HG03135 (cell line): ENCODE data around the gene SLC16A11.
A peak's percentile ranks its signal among the peaks of the same experiment; 100 is the strongest.
"Not testable (repeated sequence)": the region's sequence is repeated elsewhere in the genome, so short reads cannot be mapped to it uniquely, and the experiment has no call there.

Source experiments
- ATAC-seq: cut with Tn5 transposase; IDR thresholded peaks from one replicate; pipeline ENCODE4 v1.9.1; 2021; ENCODE audit warnings: mild to moderate bottlenecking, moderate library complexity; ENCODE audit not compliant: unreplicated experiment

Gene SLC16A11

GRCh38 chr17:7060165-7060891 lies 16.4 kb upstream of the SLC16A11 start:
- no peak for ATAC-seq

- no peak for ATAC-seq
These were observed 15.0 kb upstream of the SLC16A11 start for GRCh38 chr17:7058831-7059447.

GRCh38 chr17:7056386-7056785 lies 12.5 kb upstream of the SLC16A11 start:
- no peak for ATAC-seq

- ATAC-seq, result not testable (repeated sequence)
These were observed 6.7 kb upstream of the SLC16A11 start for GRCh38 chr17:7050583-7050982.

DNA sequence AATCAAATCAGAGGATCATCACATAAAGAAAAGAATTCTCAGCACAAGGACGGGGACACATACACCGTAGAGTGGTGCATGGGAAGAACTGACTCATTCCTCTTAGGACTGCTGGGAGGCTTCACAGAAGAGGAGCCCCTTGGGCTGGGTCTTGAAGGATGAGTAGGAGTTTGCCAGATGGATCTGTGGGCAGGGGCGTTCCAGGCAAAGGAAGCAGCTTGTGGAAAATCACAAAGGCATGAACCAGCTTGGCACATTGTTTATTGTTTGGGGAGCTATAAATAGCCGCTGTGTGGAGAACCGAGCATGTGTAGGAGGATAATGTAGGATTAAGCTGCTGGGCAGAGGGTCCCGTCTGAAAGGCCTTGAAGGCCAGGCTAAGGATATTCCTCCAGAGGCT lies 5.1 kb upstream of the SLC16A11 start:
- no peak for ATAC-seq

GRCh38 chr17:7047566-7047965 lies 3.7 kb upstream of the SLC16A11 start:
- no peak for ATAC-seq

DNA sequence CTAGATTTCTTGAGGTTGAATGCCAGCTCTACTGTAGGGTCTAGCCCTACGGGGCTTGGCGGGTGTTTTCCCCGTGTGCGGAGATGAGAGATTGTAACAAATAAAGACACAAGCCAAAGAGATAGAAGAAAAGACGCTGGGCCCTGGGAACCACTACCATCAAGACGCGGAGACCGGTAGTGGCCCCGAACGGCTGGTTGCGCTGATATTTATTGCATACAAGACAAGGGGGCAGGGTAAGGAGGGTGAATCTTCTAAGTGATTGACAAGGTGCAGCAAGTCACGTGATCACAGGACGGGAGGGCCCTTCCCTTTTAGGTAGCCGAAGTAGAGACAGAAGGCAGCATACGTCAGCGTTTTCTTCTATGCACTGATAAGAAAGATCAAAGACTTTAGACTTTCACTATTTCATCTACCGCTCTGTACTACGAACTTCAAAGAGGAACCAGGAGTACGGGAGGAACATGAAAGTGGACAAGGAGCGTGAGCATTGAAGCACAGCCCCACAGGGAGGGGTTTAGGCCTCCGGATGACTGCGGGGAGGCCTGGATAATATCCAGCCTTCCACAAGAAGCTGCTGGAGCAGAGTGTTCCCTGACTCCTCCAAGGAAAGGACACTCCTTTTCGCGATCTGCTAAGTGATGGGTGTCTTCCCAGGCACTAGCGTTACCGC lies 3.0 kb upstream of the SLC16A11 start:
- not testable (repeated sequence) for ATAC-seq

DNA sequence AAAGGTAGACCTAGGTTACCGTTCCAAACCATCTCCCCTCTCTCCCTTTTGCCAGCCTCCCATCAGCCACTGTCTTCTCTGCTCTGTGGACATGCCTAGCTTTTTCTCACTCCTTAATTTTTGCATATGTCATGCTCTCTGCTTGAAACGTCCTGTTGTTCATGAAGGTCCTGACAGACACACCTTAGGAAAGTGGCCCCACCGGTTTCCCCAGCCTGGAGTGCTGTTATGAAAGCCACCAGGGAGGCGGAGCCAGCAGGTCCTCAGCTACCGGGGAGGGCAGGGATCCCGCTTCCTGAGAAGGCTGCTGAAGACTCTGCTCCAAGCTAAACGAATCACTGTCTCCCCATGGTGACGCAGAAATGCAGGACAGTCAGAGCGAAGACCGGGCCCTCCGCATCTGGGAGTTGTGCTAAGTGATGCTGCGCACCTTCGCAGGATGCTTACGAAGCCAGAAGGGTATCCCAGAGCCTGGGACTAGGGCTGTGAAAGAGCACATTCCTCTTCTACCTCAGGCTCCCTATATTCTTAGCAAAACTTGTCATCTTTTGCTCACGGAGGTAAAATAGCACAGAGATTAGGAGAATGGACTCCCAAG lies 2.3 kb upstream of the SLC16A11 start:
- ATAC-seq, result no peak

DNA sequence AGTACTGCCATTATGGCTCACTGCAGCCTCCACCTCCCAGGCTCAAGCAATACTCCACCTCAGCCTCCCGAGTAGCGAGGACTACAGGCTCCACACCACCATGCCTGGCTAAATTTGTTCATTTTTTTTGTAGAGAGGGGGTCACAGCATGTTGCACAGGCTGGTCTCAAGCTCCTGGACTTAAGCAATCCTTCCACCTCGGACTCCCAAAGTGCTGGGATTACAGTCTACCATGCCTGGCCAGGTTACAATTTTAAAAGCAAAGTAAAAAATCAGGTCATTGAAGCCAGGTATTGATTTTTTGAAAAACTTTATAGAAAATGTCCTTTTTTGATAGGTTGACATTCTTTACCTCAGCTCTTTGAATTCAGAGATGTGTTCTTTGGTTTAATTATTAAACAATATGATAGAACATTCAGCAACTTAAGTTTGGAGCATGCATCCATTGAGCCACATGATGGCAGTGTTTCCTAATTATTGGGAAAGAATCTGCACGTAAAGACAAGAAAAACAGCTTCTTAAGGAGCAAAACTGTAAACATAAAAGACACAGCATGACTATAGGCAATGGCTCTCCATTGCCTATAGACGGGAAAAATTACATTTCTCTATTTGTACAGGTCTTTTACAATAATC lies 1.7 kb upstream of the SLC16A11 start:
- no peak for ATAC-seq

GRCh38 chr17:7043182-7043496 lies 753 bp downstream of the SLC16A11 start:
- ATAC-seq, result no peak

GRCh38 chr17:7042501-7043181 lies 1.3 kb downstream of the SLC16A11 start:
- ATAC-seq, result no peak

GRCh38 chr17:7041607-7042500 lies 2.0 kb downstream of the SLC16A11 start:
- ATAC-seq, result no peak

- ATAC-seq, result no peak
These were observed 4.1 kb downstream of the SLC16A11 start for GRCh38 chr17:7039832-7040231.

GRCh38 chr17:7038025-7038862 lies 5.6 kb downstream of the SLC16A11 start:
- no peak for ATAC-seq

DNA sequence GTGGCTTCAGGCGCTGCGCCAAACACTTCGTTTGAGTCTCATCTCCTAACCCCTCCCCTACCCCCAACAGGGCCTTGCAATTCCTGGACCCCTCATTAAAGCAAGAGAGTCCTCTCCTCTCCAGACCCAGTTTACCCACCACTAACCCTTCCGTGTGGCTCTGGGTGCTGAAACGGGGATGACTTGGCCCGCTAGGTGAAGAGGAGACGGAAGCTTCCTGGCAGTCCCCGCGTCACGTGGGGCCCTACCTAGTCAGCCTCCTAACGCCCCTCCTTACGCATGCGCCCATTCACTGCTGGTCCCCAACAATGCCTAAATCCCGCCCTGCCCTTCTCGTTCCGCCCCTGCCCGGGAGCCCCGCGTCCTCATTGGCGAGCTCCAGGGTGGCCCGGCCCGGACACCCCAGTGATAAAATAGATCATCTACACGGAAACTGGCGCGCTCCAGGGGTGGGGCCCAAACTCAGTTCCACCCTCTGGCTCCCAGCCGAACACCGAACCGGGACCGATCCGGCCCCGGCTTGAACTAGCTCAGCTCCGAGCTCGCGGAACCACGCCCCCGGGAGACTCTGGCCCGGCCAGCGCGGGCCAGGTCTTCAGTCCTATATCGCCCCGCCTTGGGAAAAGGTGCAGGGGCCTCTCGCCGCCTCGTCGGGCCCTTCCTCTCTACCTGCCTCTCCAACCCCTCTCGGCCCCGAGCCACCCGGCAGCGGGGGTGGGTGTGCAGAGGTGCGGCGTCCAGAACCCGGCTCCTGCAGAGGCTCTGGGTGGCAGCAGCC lies 8.1 kb downstream of the SLC16A11 start, which contains the start of gene SLC16A13:
TSS of gene SLC16A13 (plus strand) at position 425 of the 778 bp plus-strand sequence. CDS start 368 bp downstream, outside the sequence.
- peak; percentile 85 for ATAC-seq

GRCh38 chr17:7034955-7035590 lies 8.8 kb downstream of the SLC16A11 start:
- peak; percentile 19 for ATAC-seq

- no peak for ATAC-seq
These were observed 14.2 kb downstream of the SLC16A11 start for GRCh38 chr17:7029659-7030058.

DNA sequence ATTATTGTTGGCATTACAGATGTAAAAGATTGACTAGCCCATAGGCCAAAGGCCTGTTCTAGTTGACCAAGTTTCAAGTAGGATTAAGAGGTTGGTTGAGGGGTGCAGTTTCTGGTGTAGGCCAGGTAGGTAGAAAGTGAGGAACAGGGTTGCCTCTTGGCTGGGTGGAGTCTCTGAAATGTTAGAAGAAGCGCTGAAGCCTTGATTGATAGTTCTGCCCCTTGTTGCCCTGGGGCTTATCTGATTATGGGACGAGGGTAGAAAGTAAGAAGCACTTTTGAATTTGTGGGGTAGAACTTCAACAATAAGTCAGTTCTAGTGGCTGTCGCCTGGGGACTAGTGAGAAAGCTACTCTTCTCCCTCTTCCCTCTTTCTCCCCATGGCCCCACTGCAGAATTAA lies 14.8 kb downstream of the SLC16A11 start:
- ATAC-seq, result no peak
